Measurements from ENCODE around the gene MOB3A.

The MOB3A gene

DNA sequence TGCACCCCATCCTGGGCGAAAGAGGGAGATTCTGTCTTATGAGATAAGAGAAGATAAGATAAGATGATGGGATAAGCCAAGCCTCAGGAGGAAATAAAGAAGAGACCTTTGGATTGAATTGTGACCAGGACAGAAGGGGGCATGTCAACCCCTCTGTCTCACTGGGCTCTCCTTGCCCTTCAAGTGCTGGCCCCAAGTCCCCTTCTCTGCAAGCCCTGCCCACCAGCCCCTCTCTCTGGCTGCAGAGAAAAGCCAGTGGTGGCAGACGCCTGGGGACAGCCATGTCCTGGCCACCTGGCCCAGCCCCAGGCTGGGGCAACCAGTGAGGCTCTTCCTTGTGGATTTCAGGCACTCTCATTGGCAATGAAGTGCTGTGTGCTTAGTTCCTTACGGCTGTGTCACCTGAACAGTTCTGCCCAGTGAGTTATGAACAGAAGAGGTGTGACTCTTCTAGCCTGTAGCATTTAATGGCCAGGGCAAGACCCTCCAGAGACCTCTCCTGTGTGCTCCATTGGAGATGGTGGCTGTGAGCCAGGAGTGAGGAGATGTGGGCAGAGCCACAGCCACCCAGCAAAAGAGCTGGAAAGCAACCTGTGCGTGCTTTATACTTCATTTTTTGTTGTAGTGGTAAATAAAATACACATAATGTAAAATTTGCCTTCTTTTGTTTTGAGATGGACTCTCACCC is 74.5 kb downstream of the MOB3A start:
- DNase-seq, result no peak

Measured in activated CD8-positive, alpha-beta memory T cell treated with anti-CD3 and anti-CD28 coated beads for 24 hours (primary cell).